GM21619 (cell line): ENCODE results near the gene CXCL12.

Source experiments
- ATAC-seq: cut with Tn5 transposase; IDR thresholded peaks from one replicate; pipeline ENCODE4 v1.9.1; 2021; ENCODE audit not compliant: unreplicated experiment

The CXCL12 gene

GRCh38 chr10:44399659-44400451 lies 15.0 kb upstream of the CXCL12 start:
- ATAC-seq = no peak

GRCh38 chr10:44398747-44399658 lies 14.1 kb upstream of the CXCL12 start:
- ATAC-seq = no peak

GRCh38 chr10:44398271-44398670 lies 13.4 kb upstream of the CXCL12 start:
- no peak for ATAC-seq

- ATAC-seq = no peak
These were observed 12.8 kb upstream of the CXCL12 start for GRCh38 chr10:44397476-44398225.

- no peak for ATAC-seq
These were observed 11.8 kb upstream of the CXCL12 start for GRCh38 chr10:44396671-44397191.

GRCh38 chr10:44395902-44396670 lies 11.2 kb upstream of the CXCL12 start:
- no peak for ATAC-seq

GRCh38 chr10:44395396-44395795 lies 10.5 kb upstream of the CXCL12 start:
- ATAC-seq = no peak

GRCh38 chr10:44394696-44395381 lies 9.9 kb upstream of the CXCL12 start:
- no peak for ATAC-seq

GRCh38 chr10:44393834-44394547 lies 9.1 kb upstream of the CXCL12 start:
- no peak for ATAC-seq

GRCh38 chr10:44393051-44393630 lies 8.2 kb upstream of the CXCL12 start:
- no peak for ATAC-seq

- ATAC-seq = no peak
These were observed 7.5 kb upstream of the CXCL12 start for GRCh38 chr10:44392420-44392819.

GRCh38 chr10:44391981-44392380 lies 7.1 kb upstream of the CXCL12 start:
- no peak for ATAC-seq

GRCh38 chr10:44390585-44391072 lies 5.7 kb upstream of the CXCL12 start:
- no peak for ATAC-seq

- ATAC-seq = no peak
These were observed 4.7 kb upstream of the CXCL12 start for GRCh38 chr10:44389556-44389955.

- ATAC-seq = no peak
These were observed 4.3 kb upstream of the CXCL12 start for GRCh38 chr10:44389150-44389549.

GRCh38 chr10:44388641-44389040 lies 3.7 kb upstream of the CXCL12 start:
- ATAC-seq = no peak

GRCh38 chr10:44387853-44388251 lies 3.0 kb upstream of the CXCL12 start:
- ATAC-seq = no peak

- ATAC-seq = no peak
These were observed 1.7 kb upstream of the CXCL12 start for GRCh38 chr10:44386546-44387052.
